ENCODE results near the gene THG1L.

THG1L gene

DNA sequence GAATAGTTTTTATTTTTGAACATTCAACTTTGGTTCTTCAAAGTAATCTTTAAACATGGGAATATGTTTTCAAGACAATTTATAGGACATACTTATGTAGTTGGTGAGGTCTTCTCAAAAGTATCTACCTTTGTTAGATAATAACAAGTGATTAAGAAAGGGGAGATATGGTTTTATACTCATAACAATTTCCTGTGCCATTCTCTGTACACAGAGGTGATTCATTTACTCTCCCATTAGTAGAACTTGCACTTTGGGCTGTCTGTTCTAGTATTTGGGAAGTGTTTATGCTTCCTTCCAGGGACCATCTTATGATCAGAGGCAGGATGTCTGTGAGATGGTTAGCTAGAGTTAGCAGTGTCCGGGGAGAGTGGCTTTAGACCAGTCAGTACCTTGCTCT lies 27.5 kb downstream of the THG1L start:
- H3K36me3 ChIP-seq (ENCODE audit: control insufficient read depth in 2 of 2, insufficient read depth in 2 of 2, low read length in 2 of 2) = peaks cover 16 to 26% of the 10 kb centered on the region in 2 donors

GRCh38 chr5:157761690-157762621 lies 30.7 kb downstream of the THG1L start:
- no peak overlapping the region for H3K9ac ChIP-seq (ENCODE audit: low read length in 2 of 2)
- peaks cover 6% of the 10 kb centered on the region for H3K4me1 ChIP-seq (ENCODE audit: control insufficient read depth, insufficient read depth, low read length)
- H3K27me3 ChIP-seq (ENCODE audit: control insufficient read depth in 1 of 2, insufficient read depth in 2 of 2, low read length in 2 of 2) = no peaks in the 10 kb centered on the region
- peaks cover 0 to 5% of the 10 kb centered on the region in 2 donors for H3K36me3 ChIP-seq (ENCODE audit: control insufficient read depth in 2 of 2, insufficient read depth in 2 of 2, low read length in 2 of 2)
- no peaks in the 10 kb centered on the region for H3K9me3 ChIP-seq (ENCODE audit: control insufficient read depth in 2 of 2, low read length in 2 of 2)
- no peak overlapping the region for H3K27ac ChIP-seq (ENCODE audit: low read length)
- no peak overlapping the region for H3K4me3 ChIP-seq (ENCODE audit: low read length in 2 of 2)

More for the DNA sequence above, 27.5 kb downstream of the THG1L start:
- Histone ChIP-seq H3K9me3 (ENCODE audit: control insufficient read depth in 2 of 2, low read length in 2 of 2) (no peaks in the 10 kb centered on the region), H3K27me3 (ENCODE audit: control insufficient read depth in 1 of 2, insufficient read depth in 2 of 2, low read length in 2 of 2) (no peaks in the 10 kb centered on the region), H3K4me1 (ENCODE audit: control insufficient read depth, insufficient read depth, low read length) (peaks cover 6% of the 10 kb centered on the region), H3K27ac (ENCODE audit: low read length) (no peak overlapping the region), H3K9ac (ENCODE audit: low read length in 2 of 2) (no peak overlapping the region), H3K4me3 (ENCODE audit: low read length in 2 of 2) (no peak overlapping the region)

- H3K4me3 ChIP-seq (ENCODE audit: low read length in 2 of 2) = no peak overlapping the region
- H3K27ac ChIP-seq (ENCODE audit: low read length) = no peak overlapping the region
- peaks cover 0 to 3% of the 10 kb centered on the region in 2 donors for H3K36me3 ChIP-seq (ENCODE audit: control insufficient read depth in 2 of 2, insufficient read depth in 2 of 2, low read length in 2 of 2)
- H3K4me1 ChIP-seq (ENCODE audit: control insufficient read depth, insufficient read depth, low read length) = peaks cover 6% of the 10 kb centered on the region
- H3K9ac ChIP-seq (ENCODE audit: low read length in 2 of 2) = no peak overlapping the region
- no peaks in the 10 kb centered on the region for H3K9me3 ChIP-seq (ENCODE audit: control insufficient read depth in 2 of 2, low read length in 2 of 2)
- no peaks in the 10 kb centered on the region for H3K27me3 ChIP-seq (ENCODE audit: control insufficient read depth in 1 of 2, insufficient read depth in 2 of 2, low read length in 2 of 2)
Observed at GRCh38 chr5:157764531-157764930, 33.3 kb downstream of the THG1L start.

GRCh38 chr5:157766442-157766841 lies 35.2 kb downstream of the THG1L start:
- Histone ChIP-seq H3K27me3 (ENCODE audit: control insufficient read depth in 1 of 2, insufficient read depth in 2 of 2, low read length in 2 of 2) (no peaks in the 10 kb centered on the region), H3K4me1 (ENCODE audit: control insufficient read depth, insufficient read depth, low read length) (peaks cover 6% of the 10 kb centered on the region), H3K9me3 (ENCODE audit: control insufficient read depth in 2 of 2, low read length in 2 of 2) (no peaks in the 10 kb centered on the region), H3K4me3 (ENCODE audit: low read length in 2 of 2) (no peak overlapping the region), H3K9ac (ENCODE audit: low read length in 2 of 2) (no peak overlapping the region), H3K36me3 (ENCODE audit: control insufficient read depth in 2 of 2, insufficient read depth in 2 of 2, low read length in 2 of 2) (no peaks in the 10 kb centered on the region), H3K27ac (ENCODE audit: low read length) (no peak overlapping the region)

DNA sequence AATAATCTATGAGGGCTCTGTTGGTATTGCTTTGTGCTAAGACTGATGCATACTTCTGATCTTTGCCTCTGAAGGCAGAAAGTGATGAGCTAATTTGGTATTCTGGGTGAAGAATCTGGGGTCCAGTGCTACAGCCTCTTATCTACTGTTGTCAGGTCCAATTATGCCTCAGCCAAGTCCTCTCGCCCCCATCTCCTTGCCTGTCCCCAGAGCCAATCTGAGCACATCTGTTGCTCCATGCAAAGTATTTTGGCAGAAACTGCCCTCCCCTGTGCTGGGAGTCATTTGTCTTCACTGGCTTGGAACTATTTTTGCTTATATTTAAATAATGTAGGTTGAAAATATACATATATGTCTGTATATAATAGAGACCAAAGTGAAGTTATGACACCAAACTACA lies 35.7 kb downstream of the THG1L start:
- no peak overlapping the region for H3K9ac ChIP-seq (ENCODE audit: low read length in 2 of 2)
- no peaks in the 10 kb centered on the region for H3K9me3 ChIP-seq (ENCODE audit: control insufficient read depth in 2 of 2, low read length in 2 of 2)
- no peaks in the 10 kb centered on the region for H3K36me3 ChIP-seq (ENCODE audit: control insufficient read depth in 2 of 2, insufficient read depth in 2 of 2, low read length in 2 of 2)
- peaks cover 6% of the 10 kb centered on the region for H3K4me1 ChIP-seq (ENCODE audit: control insufficient read depth, insufficient read depth, low read length)
- no peak overlapping the region for H3K4me3 ChIP-seq (ENCODE audit: low read length in 2 of 2)
- no peaks in the 10 kb centered on the region for H3K27me3 ChIP-seq (ENCODE audit: control insufficient read depth in 1 of 2, insufficient read depth in 2 of 2, low read length in 2 of 2)
- no peak overlapping the region for H3K27ac ChIP-seq (ENCODE audit: low read length)

DNA sequence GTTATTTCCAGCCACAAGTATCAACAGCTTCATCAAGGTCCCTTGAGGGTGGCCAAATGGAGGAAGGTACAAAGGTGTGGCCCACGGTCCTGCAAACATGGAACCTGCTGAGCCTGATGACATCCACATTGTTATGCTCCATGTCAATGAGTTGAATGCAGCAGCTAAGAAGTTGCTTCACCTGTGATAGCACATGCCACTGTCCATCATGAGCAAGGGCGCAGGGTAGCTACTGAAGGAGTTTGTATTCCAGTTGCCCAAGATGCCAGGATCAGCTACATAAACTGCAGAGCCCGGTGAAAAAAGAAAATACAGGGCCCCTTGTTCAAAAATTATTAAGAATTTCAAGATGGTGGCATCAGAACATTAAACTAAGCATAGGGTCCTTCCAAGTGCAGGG lies 36.5 kb downstream of the THG1L start:
- H3K9ac ChIP-seq (ENCODE audit: low read length in 2 of 2) = no peak overlapping the region
- H3K4me3 ChIP-seq (ENCODE audit: low read length in 2 of 2) = no peak overlapping the region
- H3K27ac ChIP-seq (ENCODE audit: low read length) = no peak overlapping the region
- H3K9me3 ChIP-seq (ENCODE audit: control insufficient read depth in 2 of 2, low read length in 2 of 2) = no peaks in the 10 kb centered on the region
- H3K4me1 ChIP-seq (ENCODE audit: control insufficient read depth, insufficient read depth, low read length) = no peaks in the 10 kb centered on the region
- H3K36me3 ChIP-seq (ENCODE audit: control insufficient read depth in 2 of 2, insufficient read depth in 2 of 2, low read length in 2 of 2) = no peaks in the 10 kb centered on the region
- no peaks in the 10 kb centered on the region for H3K27me3 ChIP-seq (ENCODE audit: control insufficient read depth in 1 of 2, insufficient read depth in 2 of 2, low read length in 2 of 2)

- Histone ChIP-seq H3K27me3 (ENCODE audit: control insufficient read depth in 1 of 2, insufficient read depth in 2 of 2, low read length in 2 of 2) (no peaks in the 10 kb centered on the region), H3K4me3 (ENCODE audit: low read length in 2 of 2) (no peak overlapping the region), H3K9ac (ENCODE audit: low read length in 2 of 2) (no peak overlapping the region)
Observed at GRCh38 chr5:157770665-157771064, 39.4 kb downstream of the THG1L start.

DNA sequence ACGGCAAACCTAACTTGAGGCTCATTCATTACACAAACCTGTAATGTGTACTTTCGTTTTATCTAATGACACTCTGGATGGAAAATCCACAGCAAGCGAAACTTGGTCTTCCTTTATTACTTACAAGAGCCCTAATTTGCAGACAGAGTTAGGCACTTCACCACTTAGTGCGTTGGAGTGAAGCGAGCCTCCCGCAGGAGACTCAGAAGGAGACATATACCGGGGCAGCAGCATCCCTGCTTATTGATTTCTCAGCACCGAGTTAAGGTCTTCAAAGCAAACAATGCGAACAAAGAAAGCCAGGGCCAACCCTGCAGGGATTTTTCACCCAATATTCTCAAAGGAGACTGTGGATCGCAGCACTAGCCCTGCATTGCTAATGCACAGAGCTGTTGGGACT lies 40.9 kb downstream of the THG1L start:
- Histone ChIP-seq H3K4me3 (ENCODE audit: low read length in 2 of 2) (no peak overlapping the region), H3K4me1 (ENCODE audit: control insufficient read depth, insufficient read depth, low read length) (no peaks in the 10 kb centered on the region), H3K9ac (ENCODE audit: low read length in 2 of 2) (no peak overlapping the region), H3K27me3 (ENCODE audit: control insufficient read depth in 1 of 2, insufficient read depth in 2 of 2, low read length in 2 of 2) (no peaks in the 10 kb centered on the region), H3K9me3 (ENCODE audit: control insufficient read depth in 2 of 2, low read length in 2 of 2) (no peaks in the 10 kb centered on the region), H3K36me3 (ENCODE audit: control insufficient read depth in 2 of 2, insufficient read depth in 2 of 2, low read length in 2 of 2) (no peaks in the 10 kb centered on the region), H3K27ac (ENCODE audit: low read length) (no peak overlapping the region)

More at GRCh38 chr5:157770665-157771064, 39.4 kb downstream of the THG1L start:
- no peaks in the 10 kb centered on the region for H3K4me1 ChIP-seq (ENCODE audit: control insufficient read depth, insufficient read depth, low read length)
- no peaks in the 10 kb centered on the region for H3K9me3 ChIP-seq (ENCODE audit: control insufficient read depth in 2 of 2, low read length in 2 of 2)
- no peaks in the 10 kb centered on the region for H3K36me3 ChIP-seq (ENCODE audit: control insufficient read depth in 2 of 2, insufficient read depth in 2 of 2, low read length in 2 of 2)
- no peak overlapping the region for H3K27ac ChIP-seq (ENCODE audit: low read length)

DNA sequence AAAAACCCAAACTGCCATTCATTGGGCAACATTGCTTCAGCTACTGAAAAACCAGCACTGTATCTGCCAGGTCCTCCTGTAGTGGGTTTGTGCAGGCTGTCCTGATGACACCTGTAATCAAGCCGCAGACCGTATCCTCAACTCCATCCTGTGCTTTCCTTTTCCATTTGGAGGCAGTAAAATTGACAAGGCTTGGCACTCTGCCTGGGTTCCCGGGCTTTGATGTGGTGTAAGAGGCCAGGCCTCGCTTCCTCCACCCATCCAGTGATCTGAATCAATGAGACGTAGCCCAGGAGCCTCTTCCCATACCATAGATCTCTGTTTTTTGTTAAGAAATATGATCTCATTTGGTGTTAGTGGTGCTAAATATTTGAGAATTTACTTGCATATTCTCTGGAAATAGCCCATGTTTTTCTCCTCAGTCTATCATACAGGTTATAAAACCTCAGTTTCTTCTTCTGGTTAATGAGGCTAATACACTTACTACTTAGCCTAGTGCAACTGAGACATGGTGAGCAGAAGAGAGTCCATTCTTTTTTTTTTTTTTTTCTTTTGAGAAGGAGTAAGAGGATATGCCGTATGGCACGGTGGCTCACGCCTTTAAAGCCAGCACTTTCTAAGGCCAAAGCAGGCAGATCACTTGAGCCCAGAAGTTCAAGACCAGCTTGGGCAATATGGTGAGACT lies 47.0 kb downstream of the THG1L start:
- H3K27ac ChIP-seq (ENCODE audit: low read length) = no peak overlapping the region
- H3K9ac ChIP-seq (ENCODE audit: low read length in 2 of 2) = no peak overlapping the region
- H3K9me3 ChIP-seq (ENCODE audit: control insufficient read depth in 2 of 2, low read length in 2 of 2) = no peaks in the 10 kb centered on the region
- H3K4me3 ChIP-seq (ENCODE audit: low read length in 2 of 2) = no peak overlapping the region
- H3K36me3 ChIP-seq (ENCODE audit: control insufficient read depth in 2 of 2, insufficient read depth in 2 of 2, low read length in 2 of 2) = no peaks in the 10 kb centered on the region
- H3K27me3 ChIP-seq (ENCODE audit: control insufficient read depth in 1 of 2, insufficient read depth in 2 of 2, low read length in 2 of 2) = no peaks in the 10 kb centered on the region
- no peaks in the 10 kb centered on the region for H3K4me1 ChIP-seq (ENCODE audit: control insufficient read depth, insufficient read depth, low read length)

DNA sequence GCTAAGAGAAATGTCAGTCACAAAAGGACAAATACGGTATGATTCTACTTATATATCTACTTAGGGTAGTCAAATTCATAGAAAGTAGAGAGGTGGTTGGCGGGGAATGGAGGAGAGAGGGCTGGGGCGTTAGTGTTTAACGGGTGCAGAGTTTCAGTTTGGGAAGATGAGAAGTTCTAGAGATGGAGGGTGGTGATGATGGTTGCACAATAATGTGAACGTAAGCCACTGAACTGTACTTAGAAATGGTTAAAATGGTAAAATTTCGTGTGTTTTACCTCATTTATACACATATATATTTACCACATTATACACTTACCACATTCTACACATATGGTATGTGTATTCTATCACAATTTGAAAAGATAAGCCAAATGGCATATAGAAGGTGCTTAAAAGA lies 48.0 kb downstream of the THG1L start:
- Histone ChIP-seq H3K27ac (ENCODE audit: low read length) (no peak overlapping the region), H3K4me3 (ENCODE audit: low read length in 2 of 2) (no peak overlapping the region), H3K4me1 (ENCODE audit: control insufficient read depth, insufficient read depth, low read length) (no peaks in the 10 kb centered on the region), H3K36me3 (ENCODE audit: control insufficient read depth in 2 of 2, insufficient read depth in 2 of 2, low read length in 2 of 2) (peaks cover 0 to 1% of the 10 kb centered on the region in 2 donors), H3K9ac (ENCODE audit: low read length in 2 of 2) (no peak overlapping the region), H3K9me3 (ENCODE audit: control insufficient read depth in 2 of 2, low read length in 2 of 2) (no peaks in the 10 kb centered on the region), H3K27me3 (ENCODE audit: control insufficient read depth in 1 of 2, insufficient read depth in 2 of 2, low read length in 2 of 2) (no peaks in the 10 kb centered on the region)

DNA sequence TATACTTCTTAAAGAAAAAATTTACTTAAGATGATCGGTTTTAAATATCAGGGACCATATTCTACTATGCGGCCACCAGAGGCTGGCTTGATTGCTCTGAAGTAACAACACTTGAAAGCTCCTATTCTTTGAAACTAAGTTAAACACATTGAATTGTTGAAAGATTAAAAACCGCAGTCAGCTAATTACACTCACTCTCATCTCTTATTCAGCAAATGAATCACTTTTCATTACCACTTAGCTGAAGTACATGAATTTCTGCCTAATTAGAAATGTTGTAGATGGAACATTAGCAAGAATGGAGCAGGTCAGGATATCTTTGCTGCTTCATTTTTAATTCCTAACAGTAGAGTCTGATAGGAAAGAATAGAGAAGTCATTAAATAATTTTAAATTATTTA lies 54.6 kb downstream of the THG1L start:
- no peaks in the 10 kb centered on the region for H3K27me3 ChIP-seq (ENCODE audit: control insufficient read depth in 1 of 2, insufficient read depth in 2 of 2, low read length in 2 of 2)
- H3K27ac ChIP-seq (ENCODE audit: low read length) = no peak overlapping the region
- H3K4me3 ChIP-seq (ENCODE audit: low read length in 2 of 2) = no peak overlapping the region
- no peaks in the 10 kb centered on the region for H3K4me1 ChIP-seq (ENCODE audit: control insufficient read depth, insufficient read depth, low read length)
- H3K9ac ChIP-seq (ENCODE audit: low read length in 2 of 2) = no peak overlapping the region
- peaks cover 11 to 18% of the 10 kb centered on the region in 2 donors for H3K36me3 ChIP-seq (ENCODE audit: control insufficient read depth in 2 of 2, insufficient read depth in 2 of 2, low read length in 2 of 2)
- no peaks in the 10 kb centered on the region for H3K9me3 ChIP-seq (ENCODE audit: control insufficient read depth in 2 of 2, low read length in 2 of 2)
